GM23338 (cell line): ENCODE measurements around the gene BAK1. TPM values are rescaled to one million over a fixed set of nuclear protein-coding genes. Genes with fewer than 3 reads are reported as not detected.

Experiments
- ATAC-seq: fragments of 200-7000 bp; cut with Tn5 transposase; 3 replicates; pipeline ENCODE4 v1.9.1; 2020
- DNase-seq: peaks from one replicate; pipeline ENCODE4 v3.0.0-alpha.2; 2015; ENCODE audit warnings: low spot score
- H2AFZ ChIP-seq: fragments of 200-600 bp; sonication (generic); 2 replicates; pipeline ENCODE4 v1.8.0; 2016; ENCODE audit warnings: antibody characterized with exemption, mild to moderate bottlenecking, moderate library complexity
- H3F3A ChIP-seq: fragments of 200-600 bp; sonication (generic); replicated peaks from 2 replicates; pipeline ENCODE4 v1.8.0; 2017; ENCODE audit warnings: antibody characterized with exemption, mixed run types, low read depth
- H3K27ac ChIP-seq: fragments of 200-600 bp; sonication (generic); 2 replicates; pipeline ENCODE4 v1.6.1; 2016; ENCODE audit warnings: low read depth
- H3K27me3 ChIP-seq: fragments of 200-600 bp; sonication (generic); 2 replicates; pipeline ENCODE4 v1.8.0; 2016; ENCODE audit warnings: mild to moderate bottlenecking, mixed run types, moderate library complexity; ENCODE audit not compliant: insufficient read depth
- H3K36me3 ChIP-seq: fragments of 200-600 bp; sonication (generic); 2 replicates; pipeline ENCODE4 v1.8.0; 2016; ENCODE audit warnings: mild to moderate bottlenecking; ENCODE audit not compliant: insufficient read depth
- H3K4me1 ChIP-seq: fragments of 200-600 bp; sonication (generic); 2 replicates; pipeline ENCODE4 v1.8.0; 2016; ENCODE audit warnings: mild to moderate bottlenecking, moderate library complexity; ENCODE audit not compliant: insufficient read depth
- H3K4me2 ChIP-seq: fragments of 200-600 bp; sonication (generic); 2 replicates; pipeline ENCODE4 v1.7.1; 2017; ENCODE audit warnings: mixed run types
- H3K4me3 ChIP-seq: fragments of 200-600 bp; sonication (generic); 2 replicates; pipeline ENCODE4 v1.6.1; 2016; ENCODE audit warnings: mixed run types
- H3K79me2 ChIP-seq: fragments of 200-600 bp; sonication (generic); replicated peaks from 2 replicates; pipeline ENCODE4 v1.8.0; 2017; ENCODE audit warnings: mild to moderate bottlenecking; ENCODE audit not compliant: insufficient read depth
- H3K9me2 ChIP-seq: fragments of 200-600 bp; sonication (generic); 2 replicates; pipeline ENCODE4 v1.8.0; 2017; ENCODE audit not compliant: insufficient read depth
- H4K20me1 ChIP-seq: fragments of 200-600 bp; sonication (generic); replicated peaks from 2 replicates; pipeline ENCODE4 v1.8.0; 2017; ENCODE audit warnings: mild to moderate bottlenecking; ENCODE audit not compliant: insufficient read depth
- H3K27ac Mint-ChIP-seq: 2 replicates; pipeline ENCODE4 v1.8.0; 2020; ENCODE audit warnings: inconsistent platforms, mild to moderate bottlenecking, moderate library complexity, mixed read lengths
- H3K27me3 Mint-ChIP-seq: 3 replicates; pipeline ENCODE4 v1.8.0; 2022; ENCODE audit warnings: low read depth, mild to moderate bottlenecking, moderate library complexity, mixed read lengths, inconsistent platforms; ENCODE audit not compliant: insufficient read depth, poor library complexity
- H3K36me3 Mint-ChIP-seq: 3 replicates; pipeline ENCODE4 v1.8.0; 2021; ENCODE audit warnings: low read depth, mild to moderate bottlenecking, inconsistent platforms, moderate library complexity, mixed read lengths
- H3K4me1 Mint-ChIP-seq: 3 replicates; pipeline ENCODE4 v1.8.0; 2020; ENCODE audit warnings: mild to moderate bottlenecking, inconsistent platforms, mixed read lengths
- H3K4me3 Mint-ChIP-seq: 3 replicates; pipeline ENCODE4 v1.8.0; 2021; ENCODE audit warnings: moderate library complexity, mild to moderate bottlenecking, inconsistent platforms, mixed read lengths
- H3K9me3 Mint-ChIP-seq: 3 replicates; pipeline ENCODE4 v1.8.0; 2020; ENCODE audit warnings: moderate library complexity, mild to moderate bottlenecking, inconsistent platforms, mixed read lengths
- CREB1 ChIP-seq: fragments of 250-450 bp; sonication (Bioruptor Pico); IDR thresholded peaks from 2 replicates; pipeline ENCODE4 v1.5.0; 2020; ENCODE audit warnings: low read depth, mild to moderate bottlenecking, moderate library complexity
- CTCF ChIP-seq, 2 experiments: fragments of 200-600 bp in 1 of 2; sonication (generic) in 1 of 2; conservative IDR thresholded peaks; 2 replicates each; pipeline versions ENCODE4 v1.5.1 to v1.6.1; 2016 to 2017; ENCODE audit warnings: antibody characterized with exemption in 2 of 2, low read depth in 2 of 2, mild to moderate bottlenecking in 2 of 2, moderate library complexity in 1 of 2
- ETS1 ChIP-seq: IDR thresholded peaks from 2 replicates; pipeline ENCODE4 v1.6.1; 2016; ENCODE audit warnings: antibody characterized with exemption
- EZH2 ChIP-seq: fragments of 200-600 bp; sonication (generic); IDR thresholded peaks from one replicate; pipeline ENCODE4 v1.8.0; 2017; ENCODE audit warnings: antibody characterized with exemption, mild to moderate bottlenecking, low read depth; ENCODE audit not compliant: unreplicated experiment
- EZH2phosphoT487 ChIP-seq: fragments of 200-600 bp; sonication (generic); IDR thresholded peaks from one replicate; pipeline ENCODE4 v1.8.1; 2018; ENCODE audit warnings: antibody characterized with exemption; ENCODE audit not compliant: unreplicated experiment
- JUNB ChIP-seq: IDR thresholded peaks from one replicate; pipeline ENCODE4 v1.6.1; 2016; ENCODE audit warnings: antibody characterized with exemption; ENCODE audit not compliant: unreplicated experiment
- NANOG ChIP-seq: IDR thresholded peaks from 2 replicates; pipeline ENCODE4 v1.6.1; 2016; ENCODE audit warnings: antibody characterized with exemption, borderline replicate concordance
- POLR2AphosphoS5 ChIP-seq: IDR thresholded peaks from 2 replicates; pipeline ENCODE4 v1.6.1; 2016; ENCODE audit warnings: antibody characterized with exemption, low read depth
- REST ChIP-seq: IDR thresholded peaks from one replicate; pipeline ENCODE4 v1.6.1; 2018; ENCODE audit warnings: antibody characterized with exemption; ENCODE audit not compliant: unreplicated experiment
- STAT1 ChIP-seq: IDR thresholded peaks from one replicate; pipeline ENCODE4 v1.6.1; 2016; ENCODE audit warnings: antibody characterized with exemption; ENCODE audit not compliant: unreplicated experiment
- ZNF114 ChIP-seq: fragments of 250-450 bp; sonication (Bioruptor Pico); IDR thresholded peaks from 2 replicates; pipeline ENCODE4 v1.5.0; 2020; ENCODE audit warnings: mild to moderate bottlenecking, moderate library complexity
- ZNF331 ChIP-seq: fragments of 250-450 bp; sonication (Bioruptor Pico); IDR thresholded peaks from 2 replicates; pipeline ENCODE4 v1.5.0; 2020; ENCODE audit warnings: low read depth, mild to moderate bottlenecking, moderate library complexity
- ZNF462 ChIP-seq: fragments of 250-450 bp; sonication (Bioruptor Pico); IDR thresholded peaks from 2 replicates; pipeline ENCODE4 v1.5.0; 2020; ENCODE audit warnings: mild to moderate bottlenecking, moderate library complexity
- polyA plus RNA-seq: library from polyadenylated mRNA; unstranded; fragments of >200 nt; fragmentation: Nextera tagmentation; extraction: Ambion mirVana; gene quantifications from 2 replicates; pipeline ENCODE4 v1.2.1, GENCODE V29; 2016
- total RNA-seq: library from RNA; depleted of rRNA; stranded (reverse); fragments of >200 nt; shearing (Covaris generic); gene quantifications from 2 replicates; pipeline ENCODE4 v1.2.3, GENCODE V29; 2014

The BAK1 gene
- total and polyA plus RNA-seq, 2 experiments from 2014 or later, result 22.2 to 45.0 TPM

- peaks cover 41% of the 10 kb centered on the region for H3K4me1 Mint-ChIP-seq
- H4K20me1 ChIP-seq, result peaks cover 20% of the 10 kb centered on the region
- H3K36me3 ChIP-seq, result 0 out of 2 replicates have a peak, but pooled peaks cover 5% of the 10 kb centered on the region
- no peak overlapping the region for H3K27ac Mint-ChIP-seq
- no peak for DNase-seq
- no peaks in the 10 kb centered on the region for H3K9me2 ChIP-seq
- no peak for ATAC-seq
- no peak overlapping the region for H2AFZ ChIP-seq
- no peak overlapping the region for H3K4me3 ChIP-seq
- peaks cover 41% of the 10 kb centered on the region; the same call in 1 of the 2 replicates for H3K79me2 ChIP-seq
- H3K4me1 ChIP-seq, result peaks cover 31% of the 10 kb centered on the region
- peaks cover 19% of the 10 kb centered on the region; the same call in 1 of the 2 replicates for H3K27me3 ChIP-seq
- H3K9me3 Mint-ChIP-seq, result no peaks in the 10 kb centered on the region
- no peaks in the 10 kb centered on the region for H3F3A ChIP-seq
- TF ChIP-seq POLR2AphosphoS5 (no peak), ZNF331 (CRISPR knock-in tag) (no peak), ZNF114 (CRISPR knock-in tag) (no peak), STAT1 (no peak), REST (no peak), EZH2 (no peak), ZNF462 (CRISPR knock-in tag) (no peak), JUNB (no peak), NANOG (no peak), EZH2phosphoT487 (no peak), CTCF (conservative IDR thresholded peaks at IDR 0.05; ENCODE audit: low read depth in 2 of 2) (no peak), ETS1 (no peak), CREB1 (CRISPR knock-in tag) (no peak)
- no peak overlapping the region for H3K4me3 Mint-ChIP-seq
- H3K4me2 ChIP-seq, result no peak overlapping the region
- H3K36me3 Mint-ChIP-seq, result peaks cover 4% of the 10 kb centered on the region; the same call in 2 of the 3 replicates
- peaks cover 16% of the 10 kb centered on the region for H3K27me3 Mint-ChIP-seq
- H3K27ac ChIP-seq, result no peak overlapping the region
These were observed 44.8 kb upstream of the BAK1 start for GRCh38 chr6:33624856-33625255.
